WTC11 (cell line): ENCODE data around the gene DCUN1D2. TPM values are rescaled to one million over a fixed set of nuclear protein-coding genes. Genes with fewer than 3 reads are reported as not detected.

Source experiments
- ATAC-seq: fragments of 200-7000 bp; cut with Tn5 transposase; 2 replicates; pipeline ENCODE4 v1.10.0; 2021; ENCODE audit warnings: mild to moderate bottlenecking, moderate library complexity
- CTCF ChIA-PET: fragments of 300-600 bp; sonication (Branson Sonifier 250); formaldehyde crosslinking; loops from one replicate; lab custom pipeline; 2021; ENCODE audit warnings: antibody characterized with exemption; lab: Charles Lee
- POLR2A ChIA-PET: fragments of 350-600 bp; sonication (Branson Sonifier 250); formaldehyde crosslinking; loops from one replicate; lab custom pipeline; 2021; ENCODE audit warnings: antibody characterized with exemption; lab: Charles Lee
- DNase-seq: peaks from one replicate; pipeline ENCODE4 v3.0.0; 2021; ENCODE audit warnings: low spot score
- H3K27ac Mint-ChIP-seq: 2 replicates; pipeline ENCODE4 v1.8.0; 2021; ENCODE audit warnings: mixed read lengths
- H3K27me3 Mint-ChIP-seq: 2 replicates; pipeline ENCODE4 v1.8.0; 2021; ENCODE audit warnings: low read depth, mild to moderate bottlenecking, moderate library complexity, mixed read lengths
- H3K36me3 Mint-ChIP-seq: 2 replicates; pipeline ENCODE4 v1.8.0; 2021; ENCODE audit warnings: mixed read lengths
- H3K4me1 Mint-ChIP-seq: 2 replicates; pipeline ENCODE4 v1.8.0; 2022; ENCODE audit warnings: mixed read lengths
- H3K4me3 Mint-ChIP-seq: 2 replicates; pipeline ENCODE4 v1.8.0; 2021; ENCODE audit warnings: mild to moderate bottlenecking, moderate library complexity, mixed read lengths
- H3K9me3 Mint-ChIP-seq: 2 replicates; pipeline ENCODE4 v1.8.0; 2021; ENCODE audit warnings: mixed read lengths
- ATF1 ChIP-seq: sonication (generic); formaldehyde crosslinking; IDR thresholded peaks from 2 replicates; pipeline ENCODE4 v1.8.1; 2023; ENCODE audit warnings: mild to moderate bottlenecking, moderate library complexity, missing genetic modification reagents
- CDX4 ChIP-seq: fragments of 250-450 bp; sonication (Bioruptor Pico); IDR thresholded peaks from 2 replicates; pipeline ENCODE4 v1.9.0; 2021; ENCODE audit warnings: moderate library complexity, mild to moderate bottlenecking, inconsistent platforms, borderline replicate concordance
- FOXP1 ChIP-seq: sonication (generic); formaldehyde crosslinking; IDR thresholded peaks from 2 replicates; pipeline ENCODE4 v1.8.0; 2022; ENCODE audit warnings: missing genetic modification reagents, mild to moderate bottlenecking, moderate library complexity, borderline replicate concordance
- HMGA2 ChIP-seq: fragments of 250-450 bp; sonication (Bioruptor Pico); IDR thresholded peaks from 2 replicates; pipeline ENCODE4 v1.4.0; 2021; ENCODE audit warnings: mild to moderate bottlenecking, moderate library complexity
- IRF1 ChIP-seq: sonication (generic); formaldehyde crosslinking; IDR thresholded peaks from 2 replicates; pipeline ENCODE4 v1.8.0; 2023; ENCODE audit warnings: missing genetic modification reagents
- IRF2 ChIP-seq: sonication (generic); formaldehyde crosslinking; IDR thresholded peaks from 2 replicates; pipeline ENCODE4 v1.8.0; 2022; ENCODE audit warnings: low read depth, missing genetic modification reagents, borderline replicate concordance
- JAZF1 ChIP-seq: fragments of 250-450 bp; sonication (Bioruptor Pico); IDR thresholded peaks from 2 replicates; pipeline ENCODE4 v1.9.0; 2021; ENCODE audit warnings: moderate library complexity, mild to moderate bottlenecking, inconsistent platforms
- MLX ChIP-seq: sonication (generic); formaldehyde crosslinking; IDR thresholded peaks from 2 replicates; pipeline ENCODE4 v1.8.1; 2023; ENCODE audit warnings: mild to moderate bottlenecking, missing genetic modification reagents, moderate library complexity
- NFATC4 ChIP-seq: fragments of 250-450 bp; sonication (Bioruptor Pico); IDR thresholded peaks from 2 replicates; pipeline ENCODE4 v1.9.0; 2021; ENCODE audit warnings: mild to moderate bottlenecking
- NFE2L1 ChIP-seq: sonication (generic); formaldehyde crosslinking; IDR thresholded peaks from 2 replicates; pipeline ENCODE4 v1.8.1; 2023; ENCODE audit warnings: missing genetic modification reagents
- NFYB ChIP-seq: sonication (generic); formaldehyde crosslinking; conservative IDR thresholded peaks from 2 replicates; pipeline ENCODE4 v1.8.0; 2022; ENCODE audit warnings: low read depth, missing genetic modification reagents
- NR2C2 ChIP-seq: sonication (generic); formaldehyde crosslinking; IDR thresholded peaks from 2 replicates; pipeline ENCODE4 v1.8.0; 2022; ENCODE audit warnings: mild to moderate bottlenecking, missing genetic modification reagents
- SMAD4 ChIP-seq: sonication (generic); formaldehyde crosslinking; IDR thresholded peaks from 2 replicates; pipeline ENCODE4 v1.8.0; 2022; ENCODE audit warnings: mild to moderate bottlenecking, missing genetic modification reagents
- SP1 ChIP-seq: sonication (generic); formaldehyde crosslinking; conservative IDR thresholded peaks from 2 replicates; pipeline ENCODE4 v1.8.1; 2022; ENCODE audit warnings: missing genetic modification reagents
- TEAD1 ChIP-seq: sonication (generic); formaldehyde crosslinking; IDR thresholded peaks from 2 replicates; pipeline ENCODE4 v1.8.0; 2022; ENCODE audit warnings: mild to moderate bottlenecking, missing genetic modification reagents
- ZBTB21 ChIP-seq: sonication (generic); formaldehyde crosslinking; IDR thresholded peaks from 2 replicates; pipeline ENCODE4 v1.8.1; 2023; ENCODE audit warnings: mild to moderate bottlenecking, missing genetic modification reagents, borderline replicate concordance
- ZNF232 ChIP-seq: sonication (generic); formaldehyde crosslinking; IDR thresholded peaks from 2 replicates; pipeline ENCODE4 v1.8.0; 2022; ENCODE audit warnings: mild to moderate bottlenecking, missing genetic modification reagents
- ZNF263 ChIP-seq: sonication (generic); formaldehyde crosslinking; IDR thresholded peaks from 2 replicates; pipeline ENCODE4 v1.8.1; 2022; ENCODE audit warnings: low read depth, mild to moderate bottlenecking, moderate library complexity, missing genetic modification reagents
- ZNF281 ChIP-seq: sonication (generic); formaldehyde crosslinking; IDR thresholded peaks from 2 replicates; pipeline ENCODE4 v1.8.0; 2023; ENCODE audit warnings: mild to moderate bottlenecking, missing genetic modification reagents
- total RNA-seq: library from RNA; stranded (reverse); gene quantifications from 3 replicates; pipeline ENCODE4 v1.2.3, GENCODE V29; 2021
- TF ChIP-seq, protein P1 (sequence below): sonication (generic); formaldehyde crosslinking; IDR thresholded peaks from 2 replicates; pipeline ENCODE4 v1.8.1; 2022; ENCODE audit warnings: mild to moderate bottlenecking, moderate library complexity, missing genetic modification reagents
- TF ChIP-seq, protein P2 (sequence below): sonication (generic); formaldehyde crosslinking; IDR thresholded peaks from 2 replicates; pipeline ENCODE4 v1.8.1; 2022; ENCODE audit warnings: mild to moderate bottlenecking, missing genetic modification reagents, moderate library complexity, borderline replicate concordance
- TF ChIP-seq, protein P3 (sequence below): sonication (generic); formaldehyde crosslinking; IDR thresholded peaks from 2 replicates; pipeline ENCODE4 v1.8.0; 2022; ENCODE audit warnings: mild to moderate bottlenecking, missing genetic modification reagents
- TF ChIP-seq, protein P4 (sequence below): sonication (generic); formaldehyde crosslinking; IDR thresholded peaks from 2 replicates; pipeline ENCODE4 v1.8.1; 2022; ENCODE audit warnings: missing genetic modification reagents, borderline replicate concordance

The DCUN1D2 gene
- total RNA-seq, 1 experiment from 2014 or later: 42.5 TPM

- Mint-ChIP-seq H3K27ac (no peak overlapping the region), H3K9me3 (no peaks in the 10 kb centered on the region), H3K36me3 (peaks cover 70% of the 10 kb centered on the region), H3K27me3 (no peaks in the 10 kb centered on the region), H3K4me3 (no peak overlapping the region), H3K4me1 (peaks cover 5% of the 10 kb centered on the region)
- ATAC-seq (no peak), DNase-seq (no peak)
- ChIA-PET POLR2A (no interaction called here), CTCF (no interaction called here)
- no peak for TF ChIP-seq NFYB
- no peak for TF ChIP-seq SP1
- TF ChIP-seq NFE2L1 (CRISPR knock-in tag): no peak
Measured at GRCh38 chr13:113500530-113501265, 10.2 kb upstream of the DCUN1D2 start.

GRCh38 chr13:113499936-113500335, 9.4 kb upstream of the DCUN1D2 start:
- peaks cover 66% of the 10 kb centered on the region for H3K36me3 Mint-ChIP-seq
- peaks cover 13% of the 10 kb centered on the region for H3K4me1 Mint-ChIP-seq
- H3K4me3 Mint-ChIP-seq: no peak overlapping the region
- H3K27me3 Mint-ChIP-seq: no peaks in the 10 kb centered on the region
- TF ChIP-seq ZBTB21 (no peak), FOXP1 (no peak)
- H3K9me3 Mint-ChIP-seq: no peaks in the 10 kb centered on the region
- no peak for DNase-seq
- CTCF ChIA-PET: no interaction called here
- POLR2A ChIA-PET: no interaction called here
- no peak for ATAC-seq
- H3K27ac Mint-ChIP-seq: no peak overlapping the region

GRCh38 chr13:113498905-113499304, 8.4 kb upstream of the DCUN1D2 start:
- Mint-ChIP-seq H3K9me3 (no peaks in the 10 kb centered on the region), H3K27ac (no peak overlapping the region), H3K4me3 (no peak overlapping the region), H3K36me3 (peaks cover 60% of the 10 kb centered on the region), H3K27me3 (no peaks in the 10 kb centered on the region), H3K4me1 (peaks cover 22% of the 10 kb centered on the region)
- TF ChIP-seq, protein P1, sequence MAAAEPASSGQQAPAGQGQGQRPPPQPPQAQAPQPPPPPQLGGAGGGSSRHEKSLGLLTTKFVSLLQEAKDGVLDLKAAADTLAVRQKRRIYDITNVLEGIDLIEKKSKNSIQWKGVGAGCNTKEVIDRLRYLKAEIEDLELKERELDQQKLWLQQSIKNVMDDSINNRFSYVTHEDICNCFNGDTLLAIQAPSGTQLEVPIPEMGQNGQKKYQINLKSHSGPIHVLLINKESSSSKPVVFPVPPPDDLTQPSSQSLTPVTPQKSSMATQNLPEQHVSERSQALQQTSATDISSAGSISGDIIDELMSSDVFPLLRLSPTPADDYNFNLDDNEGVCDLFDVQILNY (CRISPR knock-in tag): no peak
- no peak for TF ChIP-seq TEAD1 (CRISPR knock-in tag)
- TF ChIP-seq MLX (CRISPR knock-in tag): no peak
- TF ChIP-seq, protein P2, sequence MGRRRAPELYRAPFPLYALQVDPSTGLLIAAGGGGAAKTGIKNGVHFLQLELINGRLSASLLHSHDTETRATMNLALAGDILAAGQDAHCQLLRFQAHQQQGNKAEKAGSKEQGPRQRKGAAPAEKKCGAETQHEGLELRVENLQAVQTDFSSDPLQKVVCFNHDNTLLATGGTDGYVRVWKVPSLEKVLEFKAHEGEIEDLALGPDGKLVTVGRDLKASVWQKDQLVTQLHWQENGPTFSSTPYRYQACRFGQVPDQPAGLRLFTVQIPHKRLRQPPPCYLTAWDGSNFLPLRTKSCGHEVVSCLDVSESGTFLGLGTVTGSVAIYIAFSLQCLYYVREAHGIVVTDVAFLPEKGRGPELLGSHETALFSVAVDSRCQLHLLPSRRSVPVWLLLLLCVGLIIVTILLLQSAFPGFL (CRISPR knock-in tag): no peak
- TF ChIP-seq JAZF1 (CRISPR knock-in tag): no peak
- TF ChIP-seq NR2C2 (CRISPR knock-in tag): no peak
- no peak for TF ChIP-seq NFATC4 (CRISPR knock-in tag)
- no peak for TF ChIP-seq ZNF281 (CRISPR knock-in tag)
- no peak for TF ChIP-seq ZNF263 (CRISPR knock-in tag)
- no peak for TF ChIP-seq IRF1 (CRISPR knock-in tag)
- TF ChIP-seq ATF1: no peak
- no peak for TF ChIP-seq ZNF232 (CRISPR knock-in tag)
- TF ChIP-seq, protein P3, sequence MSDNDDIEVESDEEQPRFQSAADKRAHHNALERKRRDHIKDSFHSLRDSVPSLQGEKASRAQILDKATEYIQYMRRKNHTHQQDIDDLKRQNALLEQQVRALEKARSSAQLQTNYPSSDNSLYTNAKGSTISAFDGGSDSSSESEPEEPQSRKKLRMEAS: no peak
- TF ChIP-seq CDX4: no peak
- no peak for TF ChIP-seq SMAD4 (CRISPR knock-in tag)
- TF ChIP-seq, protein P4, sequence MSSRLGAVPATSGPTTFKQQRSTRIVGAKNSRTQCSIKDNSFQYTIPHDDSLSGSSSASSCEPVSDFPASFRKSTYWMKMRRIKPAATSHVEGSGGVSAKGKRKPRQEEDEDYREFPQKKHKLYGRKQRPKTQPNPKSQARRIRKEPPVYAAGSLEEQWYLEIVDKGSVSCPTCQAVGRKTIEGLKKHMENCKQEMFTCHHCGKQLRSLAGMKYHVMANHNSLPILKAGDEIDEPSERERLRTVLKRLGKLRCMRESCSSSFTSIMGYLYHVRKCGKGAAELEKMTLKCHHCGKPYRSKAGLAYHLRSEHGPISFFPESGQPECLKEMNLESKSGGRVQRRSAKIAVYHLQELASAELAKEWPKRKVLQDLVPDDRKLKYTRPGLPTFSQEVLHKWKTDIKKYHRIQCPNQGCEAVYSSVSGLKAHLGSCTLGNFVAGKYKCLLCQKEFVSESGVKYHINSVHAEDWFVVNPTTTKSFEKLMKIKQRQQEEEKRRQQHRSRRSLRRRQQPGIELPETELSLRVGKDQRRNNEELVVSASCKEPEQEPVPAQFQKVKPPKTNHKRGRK: no peak
- no peak for TF ChIP-seq NFE2L1 (CRISPR knock-in tag)
- no peak for TF ChIP-seq IRF2 (CRISPR knock-in tag)
- TF ChIP-seq HMGA2: no peak
- ChIA-PET POLR2A (no interaction called here), CTCF (interaction anchor here (3.7 kb wide), 1 partner anchor 63 kb away, joined by 16 read pairs; no protein-coding TSS in a partner anchor)
- ATAC-seq (no peak), DNase-seq (no peak)
